Motor neuron (in vitro differentiated cells): Measurements from ENCODE around the gene CLIP1. TPM values are rescaled to one million over a fixed set of nuclear protein-coding genes. Genes with fewer than 3 reads are reported as not detected.
"Not testable (repeated sequence)": the region's sequence is repeated elsewhere in the genome, so short reads cannot be mapped to it uniquely, and the experiment has no call there.

Source experiments
- ATAC-seq, 8 experiments: fragments of 200-7000 bp; cut with Tn5 transposase; replicated peaks in 6 of 8; 2 replicates each; pipeline ENCODE4 v1.8.0; 2021; ENCODE audit warnings: mild to moderate bottlenecking in 8 of 8, moderate library complexity in 8 of 8
- H3K27ac ChIP-seq, 2 donors: fragments of 250-450 bp; sonication (Bioruptor Pico); 2 replicates each; pipeline ENCODE4 v1.9.0; 2021; ENCODE audit warnings: antibody characterized with exemption in 2 of 2, mild to moderate bottlenecking in 2 of 2, moderate library complexity in 1 of 2
- H3K4me1 ChIP-seq, 2 donors: fragments of 250-450 bp; sonication (Bioruptor Pico); replicated peaks in 1 of 2; 2 replicates each; pipeline ENCODE4 v1.6.1; 2021; ENCODE audit warnings: antibody characterized with exemption in 2 of 2, mild to moderate bottlenecking in 2 of 2, moderate library complexity in 1 of 2
- H3K4me3 ChIP-seq, 5 donors: fragments of 250-450 bp; sonication (Bioruptor Pico); 2 replicates each; pipeline ENCODE4 v1.9.0; 2021; ENCODE audit warnings: antibody characterized with exemption in 5 of 5, mild to moderate bottlenecking in 5 of 5, moderate library complexity in 4 of 5
- WGBS, 10 experiments: fragments of 450-650 bp; shearing (Covaris generic); methylation state at CpG; one replicate each; pipeline ENCODE4 v1.0.0; 2022; 5-methylcytosine and 5-hydroxymethylcytosine counted together
- in situ Hi-C, 9 experiments: fragments of 400-800 bp; cut with MboI; loops; one replicate each; pipeline ENCODE4 v1.15.0; 2021; ENCODE audit warnings: low sequenced_read_pairs in 9 of 9, low pct_unique_long_range_greater_than_20kb in 2 of 9; ENCODE audit not compliant: unreplicated experiment in 9 of 9
- total RNA-seq, 8 experiments: library from RNA; unstranded; fragments of 300-600 nt; gene quantifications; 2 replicates each; pipeline versions ENCODE4 v1.2.3 to v1.2.4, GENCODE V29; 2022

The CLIP1 gene
- total RNA-seq, 8 experiments from 2014 or later, result 44.5 to 110 (median 65.1) TPM

DNA sequence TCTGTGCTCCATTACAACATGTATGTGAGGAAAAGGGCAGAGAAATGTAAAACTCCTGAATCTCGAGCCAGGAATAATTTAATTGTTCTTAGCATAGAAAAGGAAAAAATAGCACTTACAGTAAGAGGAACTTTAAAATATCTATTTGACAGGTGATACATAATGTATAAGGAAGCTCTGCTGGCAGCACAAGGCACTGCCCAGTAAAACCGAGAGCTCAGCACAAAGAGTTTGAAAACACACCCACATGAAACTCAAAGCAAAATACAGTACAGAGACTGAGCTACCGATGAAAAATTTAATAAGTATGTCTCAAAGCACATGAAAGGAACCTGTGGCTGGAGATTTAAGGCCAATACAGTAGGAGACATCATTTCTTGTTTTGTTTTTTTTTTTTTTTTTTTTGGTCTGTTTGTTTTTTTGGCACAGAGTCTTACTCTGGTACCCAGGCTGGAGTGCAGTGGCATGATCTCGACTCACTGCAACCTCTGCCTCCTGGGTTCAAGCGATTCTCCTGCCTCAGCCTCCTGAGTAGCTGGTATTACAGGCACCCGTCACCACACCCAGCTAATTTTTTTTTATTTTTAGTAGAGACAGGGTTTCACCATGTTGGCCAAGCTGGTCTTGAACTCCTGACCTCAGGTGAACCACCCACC is 19.2 kb downstream of the CLIP1 start:
- WGBS, 10 experiments, result 70 to 95% (median 85%) methylated on average over 2 to 6 of the region's 6 CpGs
- H3K27ac ChIP-seq, result no peak overlapping the region
- H3K4me1 ChIP-seq, result peaks cover 35 to 47% of the 10 kb centered on the region in 2 donors
- H3K4me3 ChIP-seq, result no peak overlapping the region
- peak in 1 of 8 experiments; percentile 3 for ATAC-seq
- in situ Hi-C loops, result no loop called here

DNA sequence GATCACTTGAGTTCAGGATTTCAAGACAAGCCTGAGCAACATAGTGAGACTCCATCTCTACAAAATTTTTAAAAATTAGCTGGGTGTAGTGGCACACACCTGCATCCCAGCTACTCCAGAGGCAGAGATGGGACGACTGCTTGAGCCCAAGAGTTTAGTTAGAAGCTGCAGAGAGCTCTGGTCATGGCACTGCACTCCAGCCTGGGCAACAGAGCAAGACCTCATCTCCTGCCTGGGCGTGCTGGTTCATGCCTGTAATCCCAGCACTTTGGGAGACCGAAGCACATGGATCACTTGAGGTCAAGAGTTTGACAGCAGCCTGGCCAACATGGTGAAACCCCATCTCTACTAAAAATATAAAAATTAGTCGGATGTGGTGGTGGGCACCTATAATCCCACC is 20.2 kb downstream of the CLIP1 start:
- in situ Hi-C loops, result no loop called here

DNA sequence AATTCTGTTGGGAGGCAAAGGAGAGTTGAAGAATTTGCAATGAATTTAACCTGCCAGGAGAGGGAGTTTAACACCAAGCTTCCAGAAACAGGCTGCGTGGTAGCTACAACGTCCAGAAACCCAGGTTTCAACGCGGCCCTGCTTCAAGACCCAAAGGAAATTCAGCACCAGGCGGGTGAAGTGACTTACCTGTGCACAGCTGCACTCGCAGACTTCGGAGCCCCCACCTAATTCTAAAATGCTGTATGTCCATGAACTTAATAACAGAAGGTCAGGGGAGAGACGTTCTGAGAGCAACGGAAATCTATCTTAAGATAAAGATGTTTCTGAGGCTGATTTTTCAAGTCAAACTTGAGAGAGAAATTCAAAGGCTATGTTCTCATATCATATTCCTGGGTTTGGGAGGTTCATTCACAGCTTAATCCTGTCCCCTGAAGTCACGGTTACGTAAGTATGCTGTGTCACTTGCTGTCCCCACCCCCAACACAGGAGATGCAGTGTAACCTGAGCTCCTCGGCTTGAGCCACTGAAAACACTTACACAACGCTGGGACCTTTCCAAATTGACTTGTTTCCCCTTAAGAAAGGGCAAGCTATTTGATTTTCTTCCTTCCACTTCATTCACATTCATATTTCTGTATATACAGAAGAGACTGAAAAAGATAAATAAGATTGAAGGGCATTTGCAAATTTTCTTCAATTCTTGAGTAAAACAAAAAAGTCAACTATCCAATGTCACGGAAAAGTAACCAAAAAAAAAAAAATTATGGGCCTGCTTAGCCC is 22.7 kb downstream of the CLIP1 start:
- ATAC-seq, result peak; percentile 63 to 77 (median 70)
- 0 to 100% (median 21%) methylated on average over 1 to 11 of the region's 14 CpGs for WGBS, 10 experiments
- Histone ChIP-seq H3K4me1 (peaks cover 15 to 16% of the 10 kb centered on the region in 2 donors), H3K4me3 (no peak overlapping the region), H3K27ac (peak overlapping the region; percentile 75 to 80)
- in situ Hi-C loops, result loop anchor here in 1 of 9 experiments (10.0 kb wide), 1 partner anchor 75 kb away; no protein-coding TSS in a partner anchor

More for the DNA sequence above, 20.2 kb downstream of the CLIP1 start:
- no peak overlapping the region for H3K27ac ChIP-seq
- no peak overlapping the region for H3K4me3 ChIP-seq
- ATAC-seq, result no peak
- peaks cover 28 to 38% of the 10 kb centered on the region in 2 donors for H3K4me1 ChIP-seq
- WGBS, 10 experiments, result 83 to 100% (median 100%) methylated on average over 1 to 3 of the region's 4 CpGs; no CpG with 5 or more reads in 5 of the 10 experiments

- WGBS, 10 experiments, result 19 to 92% (median 61%) methylated on average over 2 of the region's 2 CpGs; no CpG with 5 or more reads in 5 of the 10 experiments
- in situ Hi-C loops, result loop anchor here in 1 of 9 experiments (10.0 kb wide), 1 partner anchor 76 kb away; no protein-coding TSS in a partner anchor
- ATAC-seq, result peak in 2 of 8 experiments; percentile 7 to 9
- no peak overlapping the region for H3K4me3 ChIP-seq
- peaks cover 15 to 16% of the 10 kb centered on the region in 2 donors for H3K4me1 ChIP-seq
- H3K27ac ChIP-seq, result peak overlapping the region in 1 of 2 donors; percentile 80
Observed at GRCh38 chr12:122399254-122399591, 23.2 kb downstream of the CLIP1 start.

- in situ Hi-C loops, result loop anchor here in 1 of 9 experiments (10.0 kb wide), 1 partner anchor 77 kb away; no protein-coding TSS in a partner anchor
- not testable (repeated sequence) for ATAC-seq, H3K27ac ChIP-seq, H3K4me3 ChIP-seq
- H3K4me1 ChIP-seq, result peaks cover 14 to 15% of the 10 kb centered on the region in 2 donors
- 86 to 100% (median 96%) methylated on average over 2 to 6 of the region's 6 CpGs; no CpG with 5 or more reads in 1 of the 10 experiments for WGBS, 10 experiments
Observed at GRCh38 chr12:122397981-122398380, 24.5 kb downstream of the CLIP1 start.

DNA sequence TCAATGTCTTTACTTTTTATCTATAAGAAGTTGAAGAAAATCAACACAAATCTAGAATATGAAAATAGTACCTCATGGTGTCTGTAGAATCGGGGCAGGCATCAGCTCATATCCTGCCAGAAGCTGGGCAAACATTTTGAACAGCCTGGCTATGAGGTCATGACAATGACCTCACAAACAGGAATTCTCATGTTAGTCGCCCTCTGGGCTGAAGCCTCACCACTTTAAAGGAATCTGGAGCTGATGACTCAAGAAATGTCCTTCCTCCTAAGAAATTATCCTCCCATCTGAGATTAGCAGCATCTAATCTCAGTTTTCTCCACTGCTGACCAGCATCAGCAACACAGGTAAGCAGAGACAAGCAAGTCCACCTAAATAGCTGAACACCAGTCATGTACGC is 27.1 kb downstream of the CLIP1 start:
- 17 to 100% (median 78%) methylated on average over 1 to 3 of the region's 3 CpGs; no CpG with 5 or more reads in 1 of the 10 experiments for WGBS, 10 experiments
- in situ Hi-C loops, result loop anchor here in 1 of 9 experiments (10.0 kb wide), 1 partner anchor 79 kb away; no protein-coding TSS in a partner anchor

GRCh38 chr12:122394626-122395194 is 27.8 kb downstream of the CLIP1 start:
- in situ Hi-C loops, result loop anchor here in 1 of 9 experiments (10.0 kb wide), 1 partner anchor 80 kb away; no protein-coding TSS in a partner anchor
- peak in 1 of 8 experiments; percentile 48 for ATAC-seq

More for the DNA sequence above, 27.1 kb downstream of the CLIP1 start:
- ATAC-seq, result peak in 3 of 8 experiments; percentile 5 to 42 (median 8)
- Histone ChIP-seq H3K4me3 (no peak overlapping the region), H3K27ac (no peak overlapping the region), H3K4me1 (peaks cover 8 to 14% of the 10 kb centered on the region in 2 donors)

GRCh38 chr12:122393817-122394216 is 28.7 kb downstream of the CLIP1 start:
- no peak overlapping the region for H3K4me3 ChIP-seq
- ATAC-seq, result no peak
- 78 to 100% (median 93%) methylated on average over 1 to 4 of the region's 4 CpGs; no CpG with 5 or more reads in 1 of the 10 experiments for WGBS, 10 experiments
- H3K4me1 ChIP-seq, result no peaks in the 10 kb centered on the region
- H3K27ac ChIP-seq, result no peak overlapping the region
- in situ Hi-C loops, result loop anchor here in 1 of 9 experiments (10.0 kb wide), 1 partner anchor 81 kb away; no protein-coding TSS in a partner anchor

More at GRCh38 chr12:122394626-122395194, 27.8 kb downstream of the CLIP1 start:
- WGBS, 10 experiments, result 46 to 100% (median 84%) methylated on average over 3 to 13 of the region's 15 CpGs
- Histone ChIP-seq H3K27ac (no peak overlapping the region), H3K4me3 (no peak overlapping the region), H3K4me1 (peaks cover 2 to 8% of the 10 kb centered on the region in 2 donors)

DNA sequence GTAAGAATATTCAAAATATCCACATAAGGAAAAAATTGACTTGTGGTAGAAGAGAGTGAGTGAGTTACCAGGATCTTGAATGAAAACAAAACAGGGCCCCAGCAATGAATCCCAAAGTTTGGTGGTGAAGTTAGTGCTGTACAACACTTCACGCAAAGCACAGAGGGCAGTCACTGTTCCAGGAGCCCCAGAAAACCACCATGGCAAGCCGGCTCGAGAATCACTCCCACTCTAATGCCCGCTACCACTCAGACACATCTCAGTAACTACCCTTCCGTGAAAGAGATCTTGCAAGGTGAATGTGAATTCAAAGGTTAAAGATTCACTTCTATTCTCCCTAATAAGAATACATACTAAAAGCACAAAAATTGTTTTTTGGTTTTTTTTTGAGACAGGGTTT is 30.1 kb downstream of the CLIP1 start:
- in situ Hi-C loops, result loop anchor here in 1 of 9 experiments (10.0 kb wide), 1 partner anchor 82 kb away; no protein-coding TSS in a partner anchor
- WGBS, 10 experiments, result 87 to 100% (median 96%) methylated on average over 1 to 5 of the region's 5 CpGs; no CpG with 5 or more reads in 4 of the 10 experiments
- H3K4me1 ChIP-seq, result no peaks in the 10 kb centered on the region
- no peak overlapping the region for H3K4me3 ChIP-seq
- ATAC-seq, result no peak
- H3K27ac ChIP-seq, result no peak overlapping the region

DNA sequence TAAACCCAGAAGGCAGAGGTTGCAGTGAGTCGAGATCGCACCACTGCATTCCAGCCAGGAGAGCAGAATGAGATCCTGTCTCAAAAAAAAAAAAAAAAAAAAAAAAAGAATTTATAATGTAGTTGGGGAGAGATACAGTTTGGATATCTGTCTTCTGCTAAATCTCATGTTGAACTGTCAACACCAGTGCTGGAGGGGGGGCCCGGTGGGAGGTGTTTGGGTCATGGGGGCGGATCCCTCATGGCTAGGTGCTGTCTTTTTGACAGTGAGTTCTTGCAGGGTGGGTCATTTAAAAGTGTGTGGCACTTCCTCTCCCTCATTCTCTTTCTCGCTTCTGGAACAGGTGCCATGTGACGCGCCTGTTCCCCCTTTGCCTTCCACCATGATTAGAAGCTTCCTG is 32.8 kb downstream of the CLIP1 start:
- 90 to 94% methylated on average over 2 to 7 of the region's 7 CpGs; no CpG with 5 or more reads in 8 of the 10 experiments for WGBS, 10 experiments
- H3K27ac ChIP-seq, result no peak overlapping the region
- in situ Hi-C loops, result loop anchor here in 1 of 9 experiments (10.0 kb wide), 1 partner anchor 85 kb away; no protein-coding TSS in a partner anchor
- ATAC-seq, result no peak
- H3K4me3 ChIP-seq, result no peak overlapping the region
- peaks cover 0 to 12% of the 10 kb centered on the region in 2 donors for H3K4me1 ChIP-seq

DNA sequence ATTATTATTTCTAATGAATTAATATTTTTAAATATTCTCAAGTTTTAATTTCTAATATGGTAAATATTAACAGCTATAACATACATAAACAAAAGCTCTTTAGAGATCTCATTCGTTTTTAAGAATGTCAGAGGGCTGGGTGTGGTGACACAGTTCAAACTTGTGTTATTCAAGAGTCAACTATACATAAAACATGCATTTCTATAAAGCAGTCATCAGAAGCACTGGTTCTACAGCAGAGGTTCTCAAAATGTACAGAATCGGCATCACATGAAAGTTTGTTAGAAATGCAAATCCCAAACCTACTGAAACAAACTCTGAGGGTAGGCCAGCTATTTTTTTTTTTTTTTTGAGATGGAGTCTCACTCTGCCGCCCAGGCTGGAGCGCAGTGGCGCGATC is 34.6 kb downstream of the CLIP1 start:
- 0 to 100% (median 73%) methylated on average over 1 to 6 of the region's 6 CpGs; no CpG with 5 or more reads in 3 of the 10 experiments for WGBS, 10 experiments
- in situ Hi-C loops, result no loop called here

More for the DNA sequence above, 34.6 kb downstream of the CLIP1 start:
- no peak overlapping the region for H3K4me3 ChIP-seq
- peak in 3 of 8 experiments; percentile 47 to 91 (median 78) for ATAC-seq
- H3K4me1 ChIP-seq, result peaks cover 0 to 12% of the 10 kb centered on the region in 2 donors
- H3K27ac ChIP-seq, result no peak overlapping the region
